HG03060 (cell line): ENCODE measurements around the gene CBLN4.

ENCODE experiments used
- ATAC-seq: cut with Tn5 transposase; IDR thresholded peaks from one replicate; pipeline ENCODE4 v1.9.1; 2021; ENCODE audit warnings: low read depth, moderate number of reproducible peaks; ENCODE audit not compliant: unreplicated experiment

Gene CBLN4

GRCh38 chr20:55947701-55948100, 57.6 kb downstream of the CBLN4 start:
- no peak for ATAC-seq
